ENCODE measurements around the gene C10orf143. TPM values are rescaled to one million over a fixed set of nuclear protein-coding genes. Genes with fewer than 3 reads are reported as not detected.

C10orf143 gene
- total RNA-seq (3.5 TPM), polyA plus RNA-seq (13.5 TPM)
- long read RNA-seq, donor 1: 0 reads
- long read RNA-seq, donor 2: 0 reads
- long read RNA-seq, donor 3, partial matches to known transcripts: 0 of 2 reads
- long read RNA-seq, donor 3, other reads (novel, unspliced or antisense): 0 of 2 reads
- long read RNA-seq, donor 4, partial matches to known transcripts: 0 of 1 reads
- long read RNA-seq, donor 4, other reads (novel, unspliced or antisense): 0 of 1 reads
- long read RNA-seq, donor 5, partial matches to known transcripts: 0 of 1 reads
- long read RNA-seq, donor 5, other reads (novel, unspliced or antisense): 0 of 1 reads
- long read RNA-seq, donor 6, partial matches to known transcripts: 0 of 1 reads
- long read RNA-seq, donor 6, other reads (novel, unspliced or antisense): 0 of 1 reads
- long read RNA-seq, donor 7, partial matches to known transcripts: 0 of 3 reads
- long read RNA-seq, donor 7, other reads (novel, unspliced or antisense): 0 of 3 reads
- long read RNA-seq, donor 8, partial matches to known transcripts: 0 of 2 reads
- long read RNA-seq, donor 8, other reads (novel, unspliced or antisense): 0 of 2 reads
- long read RNA-seq, donor 9: 0 reads
- long read RNA-seq, donor 10, partial matches to known transcripts: 0 of 3 reads
- long read RNA-seq, donor 10, other reads (novel, unspliced or antisense): 0 of 3 reads

- DNase-seq (ENCODE audit: low read depth in 6 of 9, low spot score in 9 of 9): peak; percentile 94 to 99 (median 97)
- peak within 1 kb of the TSS; percentile 61 to 82 for H3K4me3 ChIP-seq (ENCODE audit: low read length in 2 of 2)
- peaks cover 0 to 5% of the 10 kb centered on the region in 2 donors for H3K9me3 ChIP-seq (ENCODE audit: control insufficient read depth in 2 of 2, insufficient read depth in 1 of 2, low read length in 1 of 2)
- H3K36me3 ChIP-seq (ENCODE audit: control insufficient read depth in 2 of 2, insufficient read depth in 2 of 2, low read length in 1 of 2): no peaks in the 10 kb centered on the region
- under 1% methylated on average over 71 of the region's 71 CpGs for WGBS
- H3K4me1 ChIP-seq (ENCODE audit: control insufficient read depth in 2 of 2, insufficient read depth in 2 of 2, low read length in 2 of 2): peaks cover 0 to 16% of the 10 kb centered on the region in 2 donors
- H3K27me3 ChIP-seq (ENCODE audit: control insufficient read depth in 2 of 2, insufficient read depth in 1 of 2, low read length in 1 of 2): no peaks in the 10 kb centered on the region
- H3K27ac ChIP-seq (ENCODE audit: low read depth in 1 of 2, low read length in 1 of 2): peak within 1 kb of the TSS; percentile 87 to 98
These were observed at the start of gene C10orf143 for GRCh38 chr10:130110246-130111112. TSS of gene C10orf143 (minus strand) at chr10:130110830. CDS start at chr10:130110772, 58 bp downstream.

- no peaks in the 10 kb centered on the region for H3K27me3 ChIP-seq (ENCODE audit: control insufficient read depth in 2 of 2, insufficient read depth in 1 of 2, low read length in 1 of 2)
- H3K27ac ChIP-seq (ENCODE audit: low read depth in 1 of 2, low read length in 1 of 2): no peak overlapping the region
- peaks cover 8 to 37% of the 10 kb centered on the region in 2 donors for H3K36me3 ChIP-seq (ENCODE audit: control insufficient read depth in 2 of 2, insufficient read depth in 2 of 2, low read length in 1 of 2)
- H3K4me3 ChIP-seq (ENCODE audit: low read length in 2 of 2): no peak overlapping the region
- H3K9me3 ChIP-seq (ENCODE audit: control insufficient read depth in 2 of 2, insufficient read depth in 1 of 2, low read length in 1 of 2): no peaks in the 10 kb centered on the region
- WGBS: 97% methylated on average over 2 of the region's 2 CpGs
- no peaks in the 10 kb centered on the region for H3K4me1 ChIP-seq (ENCODE audit: control insufficient read depth in 2 of 2, insufficient read depth in 2 of 2, low read length in 2 of 2)
- DNase-seq (ENCODE audit: low read depth in 6 of 9, low spot score in 9 of 9): no peak
These were observed 48.7 kb upstream of the C10orf143 start for GRCh38 chr10:130159192-130159794.

GRCh38 chr10:130146042-130146441 lies 35.4 kb upstream of the C10orf143 start:
- Histone ChIP-seq H3K27ac (ENCODE audit: low read depth in 1 of 2, low read length in 1 of 2) (no peak overlapping the region), H3K27me3 (ENCODE audit: control insufficient read depth in 2 of 2, insufficient read depth in 1 of 2, low read length in 1 of 2) (no peaks in the 10 kb centered on the region), H3K4me1 (ENCODE audit: control insufficient read depth in 2 of 2, insufficient read depth in 2 of 2, low read length in 2 of 2) (no peaks in the 10 kb centered on the region), H3K9me3 (ENCODE audit: control insufficient read depth in 2 of 2, insufficient read depth in 1 of 2, low read length in 1 of 2) (no peaks in the 10 kb centered on the region), H3K36me3 (ENCODE audit: control insufficient read depth in 2 of 2, insufficient read depth in 2 of 2, low read length in 1 of 2) (peaks cover 3 to 8% of the 10 kb centered on the region in 2 donors), H3K4me3 (ENCODE audit: low read length in 2 of 2) (no peak overlapping the region)
- no peak for DNase-seq (ENCODE audit: low read depth in 6 of 9, low spot score in 9 of 9)
- WGBS: 71% methylated on average over 4 of the region's 4 CpGs

GRCh38 chr10:130141878-130142277 lies 31.2 kb upstream of the C10orf143 start:
- Histone ChIP-seq H3K4me1 (ENCODE audit: control insufficient read depth in 2 of 2, insufficient read depth in 2 of 2, low read length in 2 of 2) (peaks cover 13 to 17% of the 10 kb centered on the region in 2 donors), H3K9me3 (ENCODE audit: control insufficient read depth in 2 of 2, insufficient read depth in 1 of 2, low read length in 1 of 2) (no peaks in the 10 kb centered on the region), H3K27me3 (ENCODE audit: control insufficient read depth in 2 of 2, insufficient read depth in 1 of 2, low read length in 1 of 2) (no peaks in the 10 kb centered on the region), H3K36me3 (ENCODE audit: control insufficient read depth in 2 of 2, insufficient read depth in 2 of 2, low read length in 1 of 2) (peaks cover 0 to 8% of the 10 kb centered on the region in 2 donors), H3K4me3 (ENCODE audit: low read length in 2 of 2) (no peak overlapping the region), H3K27ac (ENCODE audit: low read depth in 1 of 2, low read length in 1 of 2) (no peak overlapping the region)
- 75% methylated on average over 2 of the region's 2 CpGs for WGBS
- DNase-seq (ENCODE audit: low read depth in 6 of 9, low spot score in 9 of 9): peak in 1 of 9 donors; percentile 12

- DNase-seq (ENCODE audit: low read depth in 6 of 9, low spot score in 9 of 9): no peak
- H3K36me3 ChIP-seq (ENCODE audit: control insufficient read depth in 2 of 2, insufficient read depth in 2 of 2, low read length in 1 of 2): peaks cover 0 to 8% of the 10 kb centered on the region in 2 donors
- no peak overlapping the region for H3K4me3 ChIP-seq (ENCODE audit: low read length in 2 of 2)
- H3K4me1 ChIP-seq (ENCODE audit: control insufficient read depth in 2 of 2, insufficient read depth in 2 of 2, low read length in 2 of 2): peaks cover 13 to 18% of the 10 kb centered on the region in 2 donors
- WGBS: 88% methylated on average over 1 of the region's 1 CpG
- no peak overlapping the region for H3K27ac ChIP-seq (ENCODE audit: low read depth in 1 of 2, low read length in 1 of 2)
- H3K27me3 ChIP-seq (ENCODE audit: control insufficient read depth in 2 of 2, insufficient read depth in 1 of 2, low read length in 1 of 2): no peaks in the 10 kb centered on the region
- no peaks in the 10 kb centered on the region for H3K9me3 ChIP-seq (ENCODE audit: control insufficient read depth in 2 of 2, insufficient read depth in 1 of 2, low read length in 1 of 2)
These were observed 30.8 kb upstream of the C10orf143 start for GRCh38 chr10:130141460-130141859.

- H3K4me3 ChIP-seq (ENCODE audit: low read length in 2 of 2): no peak overlapping the region
- no peak overlapping the region for H3K27ac ChIP-seq (ENCODE audit: low read depth in 1 of 2, low read length in 1 of 2)
- peaks cover 13 to 18% of the 10 kb centered on the region in 2 donors for H3K4me1 ChIP-seq (ENCODE audit: control insufficient read depth in 2 of 2, insufficient read depth in 2 of 2, low read length in 2 of 2)
- H3K9me3 ChIP-seq (ENCODE audit: control insufficient read depth in 2 of 2, insufficient read depth in 1 of 2, low read length in 1 of 2): no peaks in the 10 kb centered on the region
- H3K27me3 ChIP-seq (ENCODE audit: control insufficient read depth in 2 of 2, insufficient read depth in 1 of 2, low read length in 1 of 2): no peaks in the 10 kb centered on the region
- 96% methylated on average over 4 of the region's 4 CpGs for WGBS
- peaks cover 0 to 7% of the 10 kb centered on the region in 2 donors for H3K36me3 ChIP-seq (ENCODE audit: control insufficient read depth in 2 of 2, insufficient read depth in 2 of 2, low read length in 1 of 2)
- DNase-seq (ENCODE audit: low read depth in 6 of 9, low spot score in 9 of 9): no peak
These were observed 30.4 kb upstream of the C10orf143 start for GRCh38 chr10:130141038-130141437.

- no peak for DNase-seq (ENCODE audit: low read depth in 6 of 9, low spot score in 9 of 9)
- peaks cover 17 to 25% of the 10 kb centered on the region in 2 donors for H3K4me1 ChIP-seq (ENCODE audit: control insufficient read depth in 2 of 2, insufficient read depth in 2 of 2, low read length in 2 of 2)
- peaks cover 0 to 3% of the 10 kb centered on the region in 2 donors for H3K27me3 ChIP-seq (ENCODE audit: control insufficient read depth in 2 of 2, insufficient read depth in 1 of 2, low read length in 1 of 2)
- no peak overlapping the region for H3K27ac ChIP-seq (ENCODE audit: low read depth in 1 of 2, low read length in 1 of 2)
- H3K4me3 ChIP-seq (ENCODE audit: low read length in 2 of 2): no peak overlapping the region
- peaks cover 0 to 3% of the 10 kb centered on the region in 2 donors for H3K36me3 ChIP-seq (ENCODE audit: control insufficient read depth in 2 of 2, insufficient read depth in 2 of 2, low read length in 1 of 2)
- H3K9me3 ChIP-seq (ENCODE audit: control insufficient read depth in 2 of 2, insufficient read depth in 1 of 2, low read length in 1 of 2): no peaks in the 10 kb centered on the region
- 99% methylated on average over 1 of the region's 1 CpG for WGBS
These were observed 29.8 kb upstream of the C10orf143 start for GRCh38 chr10:130140425-130140824.

GRCh38 chr10:130138479-130138866 lies 27.8 kb upstream of the C10orf143 start:
- Histone ChIP-seq H3K27me3 (ENCODE audit: control insufficient read depth in 2 of 2, insufficient read depth in 1 of 2, low read length in 1 of 2) (peaks cover 0 to 9% of the 10 kb centered on the region in 2 donors), H3K9me3 (ENCODE audit: control insufficient read depth in 2 of 2, insufficient read depth in 1 of 2, low read length in 1 of 2) (no peaks in the 10 kb centered on the region), H3K4me1 (ENCODE audit: control insufficient read depth in 2 of 2, insufficient read depth in 2 of 2, low read length in 2 of 2) (peaks cover 17 to 25% of the 10 kb centered on the region in 2 donors), H3K36me3 (ENCODE audit: control insufficient read depth in 2 of 2, insufficient read depth in 2 of 2, low read length in 1 of 2) (peaks cover 0 to 3% of the 10 kb centered on the region in 2 donors), H3K4me3 (ENCODE audit: low read length in 2 of 2) (no peak overlapping the region), H3K27ac (ENCODE audit: low read depth in 1 of 2, low read length in 1 of 2) (no peak overlapping the region)
- DNase-seq (ENCODE audit: low read depth in 6 of 9, low spot score in 9 of 9): no peak
- 87% methylated on average over 3 of the region's 3 CpGs for WGBS

Data from thymus (tissue), 14 donors.